Measurements from ENCODE around the gene CCDC187. TPM values are rescaled to one million over a fixed set of nuclear protein-coding genes. Genes with fewer than 3 reads are reported as not detected.

CCDC187 gene
- total and polyA plus RNA-seq, 2 experiments from 2014 or later: 0.13 to 1.3 TPM

DNA sequence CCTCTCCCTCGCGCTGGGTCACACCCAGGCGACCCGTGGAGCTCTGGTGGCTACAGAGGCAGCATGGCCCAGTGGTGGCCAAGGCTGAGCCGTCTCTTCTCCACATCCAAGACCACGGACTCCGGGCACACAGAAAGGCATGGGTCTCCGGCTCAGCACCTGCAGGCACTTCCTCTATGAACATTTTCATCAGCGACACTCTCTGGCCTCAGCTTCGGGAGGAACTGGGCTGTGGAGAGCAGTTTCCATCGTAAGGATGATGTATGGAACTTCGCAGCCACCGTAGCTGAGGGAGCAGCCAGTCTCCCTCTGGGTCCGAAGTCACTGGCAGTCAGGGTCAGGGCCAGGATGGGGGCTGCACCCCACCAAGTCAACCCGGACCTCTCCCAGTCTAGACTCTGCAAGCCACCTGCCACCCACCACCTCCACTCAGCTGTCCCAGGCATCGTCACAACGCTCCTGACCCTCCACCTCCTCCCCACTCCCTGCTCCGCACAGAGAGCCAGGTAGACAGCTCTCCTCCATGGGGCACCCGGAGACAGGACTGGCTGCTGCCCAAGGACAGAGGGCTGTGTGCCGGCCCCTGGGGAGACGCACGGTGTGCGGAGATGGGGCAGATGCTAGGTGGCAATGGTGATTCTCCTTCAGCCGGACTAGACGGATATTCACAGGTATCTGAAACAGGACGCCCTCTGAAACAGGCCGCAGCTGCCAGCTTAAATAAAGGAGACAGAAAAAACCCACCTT, 68.0 kb downstream of the CCDC187 start:
- Histone ChIP-seq H3K9me3 (ENCODE audit: low read depth) (no peaks in the 10 kb centered on the region), H3K4me1 (ENCODE audit: low read depth) (peaks cover 17% of the 10 kb centered on the region), H3K36me3 (no peaks in the 10 kb centered on the region), H3K4me3 (no peak overlapping the region), H3K27ac (no peak overlapping the region), H3K27me3 (no peaks in the 10 kb centered on the region)
- TF ChIP-seq, protein P1, sequence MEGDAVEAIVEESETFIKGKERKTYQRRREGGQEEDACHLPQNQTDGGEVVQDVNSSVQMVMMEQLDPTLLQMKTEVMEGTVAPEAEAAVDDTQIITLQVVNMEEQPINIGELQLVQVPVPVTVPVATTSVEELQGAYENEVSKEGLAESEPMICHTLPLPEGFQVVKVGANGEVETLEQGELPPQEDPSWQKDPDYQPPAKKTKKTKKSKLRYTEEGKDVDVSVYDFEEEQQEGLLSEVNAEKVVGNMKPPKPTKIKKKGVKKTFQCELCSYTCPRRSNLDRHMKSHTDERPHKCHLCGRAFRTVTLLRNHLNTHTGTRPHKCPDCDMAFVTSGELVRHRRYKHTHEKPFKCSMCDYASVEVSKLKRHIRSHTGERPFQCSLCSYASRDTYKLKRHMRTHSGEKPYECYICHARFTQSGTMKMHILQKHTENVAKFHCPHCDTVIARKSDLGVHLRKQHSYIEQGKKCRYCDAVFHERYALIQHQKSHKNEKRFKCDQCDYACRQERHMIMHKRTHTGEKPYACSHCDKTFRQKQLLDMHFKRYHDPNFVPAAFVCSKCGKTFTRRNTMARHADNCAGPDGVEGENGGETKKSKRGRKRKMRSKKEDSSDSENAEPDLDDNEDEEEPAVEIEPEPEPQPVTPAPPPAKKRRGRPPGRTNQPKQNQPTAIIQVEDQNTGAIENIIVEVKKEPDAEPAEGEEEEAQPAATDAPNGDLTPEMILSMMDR (IDR thresholded peaks at IDR 0.05; ENCODE audit: low read depth, low read length): no peak
- DNase-seq (ENCODE audit: low read depth in 1 of 2, low spot score in 1 of 2): no peak

- H3K27me3 ChIP-seq: no peaks in the 10 kb centered on the region
- H3K27ac ChIP-seq: no peak overlapping the region
- TF ChIP-seq, protein P1 (IDR thresholded peaks at IDR 0.05; ENCODE audit: low read depth, low read length): no peak
- no peaks in the 10 kb centered on the region for H3K36me3 ChIP-seq
- H3K9me3 ChIP-seq (ENCODE audit: low read depth): no peaks in the 10 kb centered on the region
- no peak overlapping the region for H3K4me3 ChIP-seq
- DNase-seq (ENCODE audit: low read depth in 1 of 2, low spot score in 1 of 2): no peak
- peaks cover 14% of the 10 kb centered on the region for H3K4me1 ChIP-seq (ENCODE audit: low read depth)
Observed at GRCh38 chr9:136235171-136235570, 68.7 kb downstream of the CCDC187 start.

DNA sequence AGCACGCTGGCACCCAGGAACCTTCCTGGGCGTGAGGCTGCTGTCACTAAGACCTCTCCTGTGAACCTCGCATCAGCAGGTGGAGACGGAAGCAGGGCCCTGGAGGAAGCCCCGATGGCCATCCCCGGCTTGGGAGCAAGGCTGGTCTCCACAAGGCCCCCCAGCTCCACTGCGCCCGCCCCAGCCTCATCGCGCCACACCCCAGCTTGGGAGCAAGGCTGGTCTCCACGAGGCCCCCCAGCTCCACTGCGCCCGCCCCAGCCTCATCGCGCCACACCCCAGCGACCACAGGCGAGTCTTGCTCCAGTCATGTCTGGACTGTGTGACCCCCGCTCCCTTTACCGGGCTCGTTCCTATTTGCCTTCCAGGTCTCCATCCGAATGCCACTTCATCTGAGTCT, 69.3 kb downstream of the CCDC187 start:
- no peaks in the 10 kb centered on the region for H3K9me3 ChIP-seq (ENCODE audit: low read depth)
- DNase-seq (ENCODE audit: low read depth in 1 of 2, low spot score in 1 of 2): no peak
- TF ChIP-seq, protein P1 (IDR thresholded peaks at IDR 0.05; ENCODE audit: low read depth, low read length): no peak
- no peak overlapping the region for H3K27ac ChIP-seq
- H3K36me3 ChIP-seq: no peaks in the 10 kb centered on the region
- no peaks in the 10 kb centered on the region for H3K27me3 ChIP-seq
- H3K4me3 ChIP-seq: no peak overlapping the region
- peaks cover 8% of the 10 kb centered on the region for H3K4me1 ChIP-seq (ENCODE audit: low read depth)

DNA sequence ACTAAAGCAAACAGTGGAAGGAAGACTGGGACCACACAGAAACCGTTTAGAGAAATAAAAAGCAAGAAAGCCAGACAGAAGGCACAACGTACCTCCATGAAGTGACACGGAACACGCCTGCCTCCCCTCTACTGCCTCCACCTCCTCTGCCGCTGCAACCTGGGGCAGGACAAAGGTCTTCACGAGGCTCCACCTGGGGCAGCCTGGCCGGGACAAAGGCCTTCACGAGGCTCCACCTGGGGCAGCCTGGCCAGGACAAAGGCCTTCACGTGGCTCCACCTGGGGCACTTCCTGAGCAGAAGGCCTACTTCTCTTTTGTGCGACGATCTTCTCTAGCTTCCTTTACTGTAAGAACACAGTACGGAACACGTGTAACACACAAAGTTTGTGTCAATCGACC, 70.0 kb downstream of the CCDC187 start:
- Histone ChIP-seq H3K27ac (no peak overlapping the region), H3K27me3 (no peaks in the 10 kb centered on the region), H3K4me1 (ENCODE audit: low read depth) (peaks cover 8% of the 10 kb centered on the region), H3K4me3 (no peak overlapping the region), H3K36me3 (no peaks in the 10 kb centered on the region), H3K9me3 (ENCODE audit: low read depth) (no peaks in the 10 kb centered on the region)
- TF ChIP-seq, protein P1 (IDR thresholded peaks at IDR 0.05; ENCODE audit: low read depth, low read length): no peak
- DNase-seq (ENCODE audit: low read depth in 1 of 2, low spot score in 1 of 2): no peak

- Histone ChIP-seq H3K27ac (no peak overlapping the region), H3K9me3 (ENCODE audit: low read depth) (no peaks in the 10 kb centered on the region), H3K36me3 (no peaks in the 10 kb centered on the region), H3K27me3 (no peaks in the 10 kb centered on the region), H3K4me3 (no peak overlapping the region), H3K4me1 (ENCODE audit: low read depth) (peaks cover 8% of the 10 kb centered on the region)
- TF ChIP-seq, protein P1 (IDR thresholded peaks at IDR 0.05; ENCODE audit: low read depth, low read length): no peak
- no peak for DNase-seq (ENCODE audit: low read depth in 1 of 2, low spot score in 1 of 2)
Observed at GRCh38 chr9:136233411-136233810, 70.5 kb downstream of the CCDC187 start.

All from cardiac muscle cell (in vitro differentiated cells and primary cell).